Astrocyte (in vitro differentiated cells and primary cell): ENCODE results near the gene AQP12B. TPM values are rescaled to one million over a fixed set of nuclear protein-coding genes. Genes with fewer than 3 reads are reported as not detected.

Source experiments
- DNase-seq: peaks from one replicate; pipeline ENCODE4 v3.0.0-alpha.2; 2010; ENCODE audit warnings: low read depth
- FAIRE-seq: peaks from 2 replicates; lab custom pipeline; 2011; peaks lifted over from hg19 to GRCh38; lab: Jason Lieb, UNC
- H2AFZ ChIP-seq: 2 replicates; pipeline ENCODE4 v1.6.0; 2012; ENCODE audit warnings: low read depth, low read length, inconsistent platforms
- H3K27ac ChIP-seq: 2 replicates; pipeline ENCODE4 v1.5.1; 2011; ENCODE audit warnings: low read depth, low read length, inconsistent platforms
- H3K27me3 ChIP-seq: 2 replicates; pipeline ENCODE4 v1.6.0; 2011; ENCODE audit warnings: low read length, inconsistent platforms; ENCODE audit not compliant: insufficient read depth
- H3K36me3 ChIP-seq: 2 replicates; pipeline ENCODE4 v1.5.1; 2011; ENCODE audit warnings: low read length, inconsistent platforms; ENCODE audit not compliant: insufficient read depth
- H3K4me1 ChIP-seq: 2 replicates; pipeline ENCODE4 v1.5.1; 2011; ENCODE audit warnings: low read length, inconsistent platforms; ENCODE audit not compliant: insufficient read depth
- H3K4me2 ChIP-seq: 2 replicates; pipeline ENCODE4 v1.6.0; 2012; ENCODE audit warnings: low read length, inconsistent platforms
- H3K4me3 ChIP-seq: 2 replicates; pipeline ENCODE4 v1.5.1; 2011; ENCODE audit warnings: low read depth, mild to moderate bottlenecking, low read length, inconsistent platforms; ENCODE audit not compliant: insufficient read depth
- H3K79me2 ChIP-seq: 2 replicates; pipeline ENCODE4 v1.6.0; 2012; ENCODE audit warnings: mild to moderate bottlenecking, low read length, inconsistent platforms; ENCODE audit not compliant: insufficient read depth
- H3K9ac ChIP-seq: 2 replicates; pipeline ENCODE4 v1.6.0; 2012; ENCODE audit warnings: mild to moderate bottlenecking, low read length, inconsistent platforms
- H3K9me3 ChIP-seq: 2 replicates; pipeline ENCODE4 v1.5.1; 2012; ENCODE audit warnings: low read depth, mild to moderate bottlenecking, low read length, inconsistent platforms; ENCODE audit not compliant: insufficient read depth
- H4K20me1 ChIP-seq: 2 replicates; pipeline ENCODE4 v1.6.0; 2012; ENCODE audit warnings: low read length, inconsistent platforms; ENCODE audit not compliant: insufficient read depth
- H3K27ac Mint-ChIP-seq: one replicate; pipeline ENCODE4 v1.8.0; 2021; ENCODE audit warnings: mild to moderate bottlenecking, mixed read lengths; ENCODE audit not compliant: unreplicated experiment
- H3K27me3 Mint-ChIP-seq: one replicate; pipeline ENCODE4 v1.8.0; 2021; ENCODE audit warnings: low read depth, mixed read lengths; ENCODE audit not compliant: unreplicated experiment
- H3K36me3 Mint-ChIP-seq: one replicate; pipeline ENCODE4 v1.8.0; 2021; ENCODE audit warnings: low read depth, mixed read lengths; ENCODE audit not compliant: unreplicated experiment
- H3K4me1 Mint-ChIP-seq: one replicate; pipeline ENCODE4 v1.8.0; 2021; ENCODE audit warnings: low read depth, mixed read lengths; ENCODE audit not compliant: unreplicated experiment
- H3K4me3 Mint-ChIP-seq: one replicate; pipeline ENCODE4 v1.8.0; 2021; ENCODE audit warnings: mild to moderate bottlenecking, moderate library complexity, mixed read lengths; ENCODE audit not compliant: unreplicated experiment
- H3K9me3 Mint-ChIP-seq: one replicate; pipeline ENCODE4 v1.8.0; 2021; ENCODE audit warnings: mild to moderate bottlenecking, mixed read lengths; ENCODE audit not compliant: unreplicated experiment
- CTCF ChIP-seq: IDR thresholded peaks from 2 replicates; pipeline ENCODE4 v1.5.1; 2011; ENCODE audit warnings: low read depth, mild to moderate bottlenecking, inconsistent platforms, low read length, moderate library complexity; ENCODE audit not compliant: insufficient read depth
- EZH2 ChIP-seq: IDR thresholded peaks from 2 replicates; pipeline ENCODE4 v1.6.1; 2012; ENCODE audit warnings: mild to moderate bottlenecking, low read length, inconsistent platforms; ENCODE audit not compliant: insufficient read depth
- total RNA-seq: library from RNA; stranded (reverse); gene quantifications from 2 replicates; pipeline ENCODE4 v1.2.1, GENCODE V29; 2021

AQP12B gene
- total RNA-seq, 1 donor from 2014 or later: not detected

- no peaks in the 10 kb centered on the region for H3K36me3 ChIP-seq
- H3K27me3 ChIP-seq: no peaks in the 10 kb centered on the region
- TF ChIP-seq EZH2 (no peak), CTCF (no peak)
- no peak overlapping the region for H3K4me2 ChIP-seq
- Mint-ChIP-seq H3K27me3 (peaks cover 27% of the 10 kb centered on the region), H3K27ac (no peak overlapping the region), H3K4me1 (no peaks in the 10 kb centered on the region), H3K4me3 (no peak overlapping the region), H3K9me3 (peaks cover 23% of the 10 kb centered on the region), H3K36me3 (peaks cover 1% of the 10 kb centered on the region)
- H3K27ac ChIP-seq: no peak overlapping the region
- DNase-seq (no peak), FAIRE-seq (no peak)
- no peak overlapping the region for H2AFZ ChIP-seq
- no peak overlapping the region for H3K4me3 ChIP-seq
- no peak overlapping the region for H3K9ac ChIP-seq
- no peaks in the 10 kb centered on the region for H3K4me1 ChIP-seq
- no peaks in the 10 kb centered on the region for H4K20me1 ChIP-seq
- H3K79me2 ChIP-seq: no peaks in the 10 kb centered on the region
- H3K9me3 ChIP-seq: peaks cover 13% of the 10 kb centered on the region
Observed at GRCh38 chr2:240631548-240632305, 51.0 kb downstream of the AQP12B start.

GRCh38 chr2:240630771-240631547 lies 51.7 kb downstream of the AQP12B start:
- Histone ChIP-seq H3K4me3 (no peak overlapping the region), H3K4me1 (no peaks in the 10 kb centered on the region), H3K36me3 (no peaks in the 10 kb centered on the region), H2AFZ (no peak overlapping the region), H3K27me3 (no peaks in the 10 kb centered on the region), H3K79me2 (no peaks in the 10 kb centered on the region), H3K4me2 (no peak overlapping the region), H3K27ac (no peak overlapping the region), H3K9me3 (peaks cover 13% of the 10 kb centered on the region), H4K20me1 (no peaks in the 10 kb centered on the region), H3K9ac (no peak overlapping the region)
- H3K9me3 Mint-ChIP-seq: peaks cover 22% of the 10 kb centered on the region
- FAIRE-seq: no peak
- peaks cover 25% of the 10 kb centered on the region for H3K27me3 Mint-ChIP-seq
- H3K36me3 Mint-ChIP-seq: no peaks in the 10 kb centered on the region
- H3K4me3 Mint-ChIP-seq: no peak overlapping the region
- TF ChIP-seq EZH2 (no peak), CTCF (no peak)
- DNase-seq: no peak
- no peaks in the 10 kb centered on the region for H3K4me1 Mint-ChIP-seq
- no peak overlapping the region for H3K27ac Mint-ChIP-seq
